ENCODE results near the gene LRP2.
"Not testable (repeated sequence)": the region's sequence is repeated elsewhere in the genome, so short reads cannot be mapped to it uniquely, and the experiment has no call there.

- not testable (repeated sequence) for TF ChIP-seq SUZ12 (IDR thresholded peaks at IDR 0.05; ENCODE audit: extremely low read depth, insufficient read depth, insufficient read length); YY1 (IDR thresholded peaks at IDR 0.05; ENCODE audit: insufficient read depth, insufficient read length); ZNF274 (IDR thresholded peaks at IDR 0.05; ENCODE audit: low read depth, low read length)
Measured at GRCh38 chr2:169304689-169305088, 57.6 kb downstream of the LRP2 start.
